H9 (cell line): ENCODE results near the gene NOS1AP. TPM values are rescaled to one million over a fixed set of nuclear protein-coding genes. Genes with fewer than 3 reads are reported as not detected.

Source experiments
- DNase-seq: peaks from one replicate; pipeline ENCODE4 v3.0.0-alpha.2; 2017
- H2AFZ ChIP-seq: one replicate; pipeline ENCODE4 v1.6.1; 2013; ENCODE audit warnings: mild to moderate bottlenecking, low read length, control low read depth, moderate library complexity
- H2AK5ac ChIP-seq: 2 replicates; pipeline ENCODE4 v1.6.1; 2013; ENCODE audit warnings: low read length, control low read depth, mixed read lengths; ENCODE audit not compliant: insufficient read length
- H2BK120ac ChIP-seq: one replicate; pipeline ENCODE4 v1.6.1; 2013; ENCODE audit warnings: low read depth, mild to moderate bottlenecking, low read length, control low read depth, inconsistent platforms; ENCODE audit not compliant: poor library complexity, severe bottlenecking
- H2BK12ac ChIP-seq: 2 replicates; pipeline ENCODE4 v1.6.1; 2013; ENCODE audit warnings: low read length, control low read depth, mixed read lengths, low read depth; ENCODE audit not compliant: insufficient read length
- H2BK15ac ChIP-seq: 2 replicates; pipeline ENCODE4 v1.6.1; 2013; ENCODE audit warnings: low read depth, low read length, control low read depth
- H2BK20ac ChIP-seq: one replicate; pipeline ENCODE4 v1.6.1; 2013; ENCODE audit warnings: low read depth, mild to moderate bottlenecking, low read length, control low read depth, inconsistent platforms; ENCODE audit not compliant: poor library complexity, severe bottlenecking
- H2BK5ac ChIP-seq: 2 replicates; pipeline ENCODE4 v1.6.1; 2013; ENCODE audit warnings: low read length, control low read depth, mixed read lengths; ENCODE audit not compliant: insufficient read length
- H3K14ac ChIP-seq: 2 replicates; pipeline ENCODE4 v1.6.1; 2013; ENCODE audit warnings: low read length, control low read depth; ENCODE audit not compliant: insufficient read depth
- H3K18ac ChIP-seq: 2 replicates; pipeline ENCODE4 v1.6.1; 2013; ENCODE audit warnings: low read depth, mild to moderate bottlenecking, mixed read lengths, low read length, control low read depth; ENCODE audit not compliant: insufficient read length
- H3K23ac ChIP-seq: 2 replicates; pipeline ENCODE4 v1.6.1; 2013; ENCODE audit warnings: low read length, control low read depth, mixed read lengths, low read depth; ENCODE audit not compliant: insufficient read length
- H3K23me2 ChIP-seq: 2 replicates; pipeline ENCODE4 v1.6.1; 2013; ENCODE audit warnings: low read depth, mild to moderate bottlenecking, mixed read lengths, low read length, control low read depth; ENCODE audit not compliant: insufficient read length, poor library complexity, severe bottlenecking
- H3K27ac ChIP-seq: 2 replicates; pipeline ENCODE4 v1.5.1; 2013; ENCODE audit warnings: low read length, control low read depth, mixed read lengths, low read depth; ENCODE audit not compliant: insufficient read length
- H3K27me3 ChIP-seq: 2 replicates; pipeline ENCODE4 v1.6.1; 2013; ENCODE audit warnings: low read length, control low read depth, inconsistent platforms; ENCODE audit not compliant: insufficient read depth
- H3K4ac ChIP-seq: 2 replicates; pipeline ENCODE4 v1.6.1; 2013; ENCODE audit warnings: low read depth, mild to moderate bottlenecking, control low read depth, inconsistent platforms, low read length, moderate library complexity
- H3K4me1 ChIP-seq: 2 replicates; pipeline ENCODE4 v1.6.1; 2013; ENCODE audit warnings: low read length, control low read depth, inconsistent platforms; ENCODE audit not compliant: insufficient read depth
- H3K4me2 ChIP-seq: 2 replicates; pipeline ENCODE4 v1.6.1; 2013; ENCODE audit warnings: low read length, control low read depth, mixed read lengths; ENCODE audit not compliant: insufficient read length, insufficient read depth
- H3K56ac ChIP-seq: 2 replicates; pipeline ENCODE4 v1.6.1; 2013; ENCODE audit warnings: low read depth, mild to moderate bottlenecking, mixed read lengths, low read length, control low read depth; ENCODE audit not compliant: insufficient read length
- H3K79me1 ChIP-seq: 2 replicates; pipeline ENCODE4 v1.6.1; 2013; ENCODE audit warnings: low read depth, mild to moderate bottlenecking, moderate library complexity, low read length, control low read depth, inconsistent platforms; ENCODE audit not compliant: insufficient read depth, poor library complexity, severe bottlenecking
- H3K79me2 ChIP-seq: 2 replicates; pipeline ENCODE4 v1.6.1; 2013; ENCODE audit warnings: low read length, control low read depth, inconsistent platforms; ENCODE audit not compliant: insufficient read depth
- H3K9ac ChIP-seq: 2 replicates; pipeline ENCODE4 v1.6.1; 2013; ENCODE audit warnings: low read length, control low read depth, mixed read lengths; ENCODE audit not compliant: insufficient read length; ENCODE audit errors: extremely low read depth
- H3K9me3 ChIP-seq: one replicate; pipeline ENCODE4 v1.6.1; 2013; ENCODE audit warnings: low read depth, low read length, inconsistent platforms; ENCODE audit not compliant: control insufficient read depth
- H3T11ph ChIP-seq: one replicate; pipeline ENCODE4 v1.6.1; 2013; ENCODE audit warnings: mild to moderate bottlenecking, low read length, control low read depth, inconsistent platforms
- H4K20me1 ChIP-seq: one replicate; pipeline ENCODE4 v1.6.1; 2013; ENCODE audit not compliant: control insufficient read depth, insufficient read length, insufficient read depth
- H4K5ac ChIP-seq: 2 replicates; pipeline ENCODE4 v1.6.1; 2013; ENCODE audit warnings: low read depth, mild to moderate bottlenecking, mixed read lengths, low read length, control low read depth; ENCODE audit not compliant: insufficient read length
- H4K8ac ChIP-seq: replicated peaks from 2 replicates; pipeline ENCODE4 v1.6.1; 2013; ENCODE audit warnings: low read length, control low read depth, mixed read lengths, low read depth; ENCODE audit not compliant: insufficient read length
- H4K91ac ChIP-seq: 2 replicates; pipeline ENCODE4 v1.6.1; 2013; ENCODE audit warnings: low read depth, mild to moderate bottlenecking, moderate library complexity, mixed read lengths, low read length, control low read depth; ENCODE audit not compliant: insufficient read length
- H3K27ac Mint-ChIP-seq, 3 experiments: 2 replicates in 2 of 3; 3 replicates in 1 of 3; pipeline ENCODE4 v1.8.0; 2020 to 2021; ENCODE audit warnings: mixed read lengths in 3 of 3, mild to moderate bottlenecking in 1 of 3, moderate library complexity in 1 of 3
- H3K27me3 Mint-ChIP-seq: 2 replicates; pipeline ENCODE4 v1.8.0; 2021; ENCODE audit warnings: low read depth, mild to moderate bottlenecking, moderate library complexity, mixed read lengths
- H3K36me3 Mint-ChIP-seq, 3 experiments: 2 replicates in 2 of 3; 3 replicates in 1 of 3; pipeline ENCODE4 v1.8.0; 2020 to 2021; ENCODE audit warnings: low read depth in 3 of 3, mixed read lengths in 3 of 3; ENCODE audit not compliant: insufficient read depth in 1 of 3
- H3K4me1 Mint-ChIP-seq, 2 experiments: 2 replicates each; pipeline ENCODE4 v1.8.0; 2020; ENCODE audit warnings: mixed read lengths in 2 of 2
- H3K4me3 Mint-ChIP-seq, 2 experiments: 2 replicates in 1 of 2; 3 replicates in 1 of 2; pipeline ENCODE4 v1.8.0; 2020 to 2021; ENCODE audit warnings: mild to moderate bottlenecking in 2 of 2, mixed read lengths in 2 of 2, moderate library complexity in 1 of 2
- H3K9me3 Mint-ChIP-seq, 2 experiments: 2 replicates in 1 of 2; 3 replicates in 1 of 2; pipeline ENCODE4 v1.8.0; 2020; ENCODE audit warnings: mild to moderate bottlenecking in 2 of 2, mixed read lengths in 2 of 2, moderate library complexity in 1 of 2
- WGBS: extraction: QIAGEN DNeasy Blood & Tissue Kit; methylation state at CpG from one replicate; pipeline ENCODE4 v1.1.7; 2013; ENCODE audit warnings: missing lambda C conversion rate, low lambda C conversion rate, mixed read lengths; ENCODE audit not compliant: insufficient read length; ENCODE audit errors: extremely low coverage; 5-methylcytosine and 5-hydroxymethylcytosine counted together
- total RNA-seq: library from RNA; stranded (reverse); gene quantifications from 2 replicates; pipeline ENCODE4 v1.2.1, GENCODE V29; 2021
- TF ChIP-seq, protein P1 (sequence below): fragments of 200-600 bp; sonication (generic); conservative IDR thresholded peaks from 3 replicates; pipeline ENCODE4 v1.8.0; 2021; ENCODE audit warnings: antibody characterized with exemption, mild to moderate bottlenecking

Gene NOS1AP
- total RNA-seq, 1 experiment from 2014 or later, result 8.4 TPM

DNA sequence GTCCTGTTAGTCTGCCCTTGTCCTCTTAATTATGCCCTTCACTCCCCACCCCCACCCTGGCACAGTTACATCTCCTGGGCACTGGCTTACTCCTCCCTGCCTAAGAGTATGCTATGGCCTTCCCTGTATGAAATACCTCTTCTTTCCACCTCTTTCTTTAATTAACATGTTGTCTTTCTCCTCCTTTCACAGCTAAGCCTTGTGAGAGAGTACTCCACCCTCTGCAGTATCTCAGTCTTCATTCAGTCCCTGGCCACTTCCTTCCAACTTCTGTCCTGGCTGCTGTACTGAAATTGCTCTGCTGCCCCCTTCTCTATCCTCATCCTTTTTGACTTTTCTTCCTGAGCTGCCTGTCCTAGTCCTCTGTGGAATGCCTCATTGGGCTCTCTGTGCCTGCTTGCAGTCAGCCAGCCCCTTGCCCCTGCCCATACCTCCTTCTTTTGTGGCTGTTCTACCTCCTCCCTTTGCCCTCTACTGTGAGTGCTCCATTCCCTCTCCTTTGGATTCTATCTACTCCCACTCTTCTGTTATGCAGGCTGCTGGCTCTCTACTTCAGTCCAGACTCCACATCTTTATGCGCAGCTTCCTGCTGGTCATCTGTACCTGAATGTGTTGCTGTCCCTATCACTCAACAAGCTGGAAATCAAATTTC is 8.3 kb downstream of the NOS1AP start:
- Mint-ChIP-seq H3K36me3 (peaks cover 16 to 25% (median 22%) of the 10 kb centered on the region in 3 experiments), H3K4me3 (no peak overlapping the region), H3K4me1 (peaks cover 41 to 42% of the 10 kb centered on the region in 2 experiments), H3K27ac (peak overlapping the region in 1 of 3 experiments; percentile 29; a peak in 1 of 7 replicates), H3K9me3 (peaks cover 6% of the 10 kb centered on the region in 2 experiments; a peak in 4 of 5 replicates), H3K27me3 (no peaks in the 10 kb centered on the region; the same call in 1 of the 2 replicates)
- H3K27ac ChIP-seq, result no peak overlapping the region
- H3K23ac ChIP-seq, result no peak overlapping the region
- no peaks in the 10 kb centered on the region for H3K23me2 ChIP-seq
- H3K18ac ChIP-seq, result no peak overlapping the region
- H2AFZ ChIP-seq, result no peak overlapping the region
- H2BK120ac ChIP-seq, result no peak overlapping the region
- no peak overlapping the region for H4K5ac ChIP-seq
- H4K8ac ChIP-seq, result no peak overlapping the region
- peaks cover 4% of the 10 kb centered on the region for H3K79me1 ChIP-seq
- peaks cover 8% of the 10 kb centered on the region; the same call in 1 of the 2 replicates for H3K4me1 ChIP-seq
- no peak overlapping the region for H3K4ac ChIP-seq
- H3K14ac ChIP-seq, result no peak overlapping the region
- no peak overlapping the region for H2BK20ac ChIP-seq
- no peak overlapping the region for H2AK5ac ChIP-seq
- H3K79me2 ChIP-seq, result peaks cover 12% of the 10 kb centered on the region; the same call in 1 of the 2 replicates
- no peaks in the 10 kb centered on the region for H4K20me1 ChIP-seq
- H3K9ac ChIP-seq, result no peak overlapping the region
- TF ChIP-seq, protein P1, sequence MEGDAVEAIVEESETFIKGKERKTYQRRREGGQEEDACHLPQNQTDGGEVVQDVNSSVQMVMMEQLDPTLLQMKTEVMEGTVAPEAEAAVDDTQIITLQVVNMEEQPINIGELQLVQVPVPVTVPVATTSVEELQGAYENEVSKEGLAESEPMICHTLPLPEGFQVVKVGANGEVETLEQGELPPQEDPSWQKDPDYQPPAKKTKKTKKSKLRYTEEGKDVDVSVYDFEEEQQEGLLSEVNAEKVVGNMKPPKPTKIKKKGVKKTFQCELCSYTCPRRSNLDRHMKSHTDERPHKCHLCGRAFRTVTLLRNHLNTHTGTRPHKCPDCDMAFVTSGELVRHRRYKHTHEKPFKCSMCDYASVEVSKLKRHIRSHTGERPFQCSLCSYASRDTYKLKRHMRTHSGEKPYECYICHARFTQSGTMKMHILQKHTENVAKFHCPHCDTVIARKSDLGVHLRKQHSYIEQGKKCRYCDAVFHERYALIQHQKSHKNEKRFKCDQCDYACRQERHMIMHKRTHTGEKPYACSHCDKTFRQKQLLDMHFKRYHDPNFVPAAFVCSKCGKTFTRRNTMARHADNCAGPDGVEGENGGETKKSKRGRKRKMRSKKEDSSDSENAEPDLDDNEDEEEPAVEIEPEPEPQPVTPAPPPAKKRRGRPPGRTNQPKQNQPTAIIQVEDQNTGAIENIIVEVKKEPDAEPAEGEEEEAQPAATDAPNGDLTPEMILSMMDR, result no peak
- no peak overlapping the region for H2BK5ac ChIP-seq
- WGBS, result no CpG with 5 or more reads among the region's 1 CpG
- DNase-seq, result no peak
- H3K27me3 ChIP-seq, result no peaks in the 10 kb centered on the region
- no peak overlapping the region for H2BK12ac ChIP-seq
- no peaks in the 10 kb centered on the region for H3K9me3 ChIP-seq
- no peak overlapping the region for H3T11ph ChIP-seq
- no peak overlapping the region for H3K4me2 ChIP-seq
- H4K91ac ChIP-seq, result no peak overlapping the region
- no peak overlapping the region for H2BK15ac ChIP-seq
- H3K56ac ChIP-seq, result no peak overlapping the region
